Measurements from ENCODE around the gene RFXANK.
A peak's percentile ranks its signal among the peaks of the same experiment; 100 is the strongest.
"Not testable (repeated sequence)": the region's sequence is repeated elsewhere in the genome, so short reads cannot be mapped to it uniquely, and the experiment has no call there.

Gene RFXANK

GRCh38 chr19:19192078-19192882, at the start of gene RFXANK, which contains the start of gene BORCS8:
RFXANK (plus strand) TSS chr19:19192258; CDS start chr19:19193947, 1,689 bp downstream.
BORCS8 (minus strand) TSS chr19:19192152; CDS start chr19:19192117, 35 bp downstream.
- DNase-seq = peak; percentile 99

- no peak for DNase-seq
Observed at GRCh38 chr19:19142347-19142746, 49.7 kb upstream of the RFXANK start.

- DNase-seq = no peak
Observed at GRCh38 chr19:19145281-19145680, 46.8 kb upstream of the RFXANK start.

GRCh38 chr19:19145684-19146608, 46.1 kb upstream of the RFXANK start:
- peak; percentile 93 for DNase-seq

- no peak for DNase-seq
Observed at GRCh38 chr19:19146865-19147264, 45.2 kb upstream of the RFXANK start.

- no peak for DNase-seq
Observed at GRCh38 chr19:19147344-19147743, 44.7 kb upstream of the RFXANK start.

- not testable (repeated sequence) for DNase-seq
Observed at GRCh38 chr19:19148504-19148903, 43.6 kb upstream of the RFXANK start.

- DNase-seq = no peak
Observed at GRCh38 chr19:19149435-19149834, 42.6 kb upstream of the RFXANK start.

- DNase-seq = no peak
Observed at GRCh38 chr19:19151418-19151817, 40.6 kb upstream of the RFXANK start.

GRCh38 chr19:19152668-19153384, 39.2 kb upstream of the RFXANK start:
- no peak for DNase-seq

- DNase-seq = no peak
Observed at GRCh38 chr19:19154768-19155494, 37.1 kb upstream of the RFXANK start.

GRCh38 chr19:19155495-19156219, 36.4 kb upstream of the RFXANK start:
- no peak for DNase-seq

GRCh38 chr19:19157808-19158207, 34.2 kb upstream of the RFXANK start:
- no peak for DNase-seq

GRCh38 chr19:19159534-19159933, 32.5 kb upstream of the RFXANK start:
- DNase-seq = no peak

GRCh38 chr19:19160461-19161035, 31.5 kb upstream of the RFXANK start:
- DNase-seq = no peak

- no peak for DNase-seq
Observed at GRCh38 chr19:19162495-19162894, 29.6 kb upstream of the RFXANK start.

GRCh38 chr19:19165396-19165795, 26.7 kb upstream of the RFXANK start:
- no peak for DNase-seq

GRCh38 chr19:19167612-19168011, 24.4 kb upstream of the RFXANK start:
- DNase-seq = no peak

- DNase-seq = no peak
Observed at GRCh38 chr19:19169236-19170052, 22.6 kb upstream of the RFXANK start.
